Mesothelial cell of epicardium (in vitro differentiated cells): Measurements from ENCODE around the gene AMZ1. TPM values are rescaled to one million over a fixed set of nuclear protein-coding genes. Genes with fewer than 3 reads are reported as not detected.

Experiments
- DNase-seq, 2 experiments: peaks; one replicate each; pipeline ENCODE4 v3.0.0; 2021; ENCODE audit warnings: low spot score in 2 of 2; ENCODE audit not compliant: unreplicated experiment in 2 of 2
- H3K27ac Mint-ChIP-seq: 2 replicates; pipeline ENCODE4 v1.8.0; 2021; ENCODE audit warnings: mixed read lengths
- H3K27me3 Mint-ChIP-seq: 2 replicates; pipeline ENCODE4 v1.8.0; 2021; ENCODE audit warnings: low read depth, mixed read lengths
- H3K36me3 Mint-ChIP-seq: 2 replicates; pipeline ENCODE4 v1.8.0; 2021; ENCODE audit warnings: mixed read lengths
- H3K4me1 Mint-ChIP-seq: 2 replicates; pipeline ENCODE4 v1.8.0; 2021; ENCODE audit warnings: mixed read lengths
- H3K4me3 Mint-ChIP-seq: 2 replicates; pipeline ENCODE4 v1.8.0; 2021; ENCODE audit warnings: mild to moderate bottlenecking, moderate library complexity, mixed read lengths
- H3K9me3 Mint-ChIP-seq: 2 replicates; pipeline ENCODE4 v1.8.0; 2021; ENCODE audit warnings: mixed read lengths
- CTCF ChIP-seq: fragments of 200-600 bp; sonication (generic); IDR thresholded peaks from one replicate; pipeline ENCODE4 v1.5.0; 2021; ENCODE audit warnings: antibody characterized with exemption; ENCODE audit not compliant: unreplicated experiment
- total RNA-seq: library from RNA; stranded (reverse); gene quantifications from 3 replicates; pipeline ENCODE4 v1.2.1, GENCODE V29; 2021

Gene AMZ1
- total RNA-seq, 1 donor from 2014 or later: 0.13 TPM

DNA sequence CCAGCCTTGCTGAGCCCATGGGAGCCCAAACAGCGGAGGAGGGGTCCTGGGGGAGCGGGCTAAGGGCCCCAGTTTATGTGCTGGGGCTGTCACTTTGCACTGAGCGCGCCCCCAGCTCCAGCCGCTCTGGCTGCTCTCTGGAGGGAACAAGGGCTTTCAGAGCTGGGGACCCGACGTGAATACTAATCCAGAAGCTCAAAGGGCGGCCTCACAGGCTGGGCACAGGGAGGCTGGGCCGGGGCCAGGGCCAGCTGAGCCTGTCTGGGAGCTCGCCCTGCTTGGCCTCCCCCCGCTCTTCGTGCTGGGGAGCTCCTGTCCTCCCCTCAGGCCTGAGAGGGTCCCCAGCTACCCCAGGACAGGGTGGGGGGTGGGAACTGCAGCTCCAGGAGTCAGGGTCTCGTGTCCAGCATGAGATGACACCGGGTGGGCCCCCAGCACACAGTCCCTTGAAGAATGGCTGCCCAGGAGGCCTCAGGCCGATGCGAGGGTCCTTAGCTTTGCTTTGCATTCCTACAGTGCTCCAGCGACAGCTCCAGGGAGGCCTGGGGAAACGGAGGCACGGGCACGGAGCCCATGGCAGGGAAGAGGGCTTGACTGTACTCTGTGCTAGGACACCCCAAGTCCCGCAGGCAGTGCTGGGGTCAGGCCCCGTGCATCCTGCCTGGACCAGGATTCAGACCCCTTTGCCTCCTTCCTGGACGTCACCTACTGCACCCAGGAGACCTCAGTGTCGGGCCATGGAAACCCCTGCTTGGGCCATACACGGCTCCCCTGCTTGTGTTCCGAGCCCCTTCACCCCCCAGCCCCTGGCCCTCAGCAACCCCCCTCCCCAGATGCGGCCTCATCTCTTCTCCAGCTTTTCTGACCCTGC is 5.8 kb upstream of the AMZ1 start:
- no peaks in the 10 kb centered on the region for H3K9me3 Mint-ChIP-seq
- H3K4me3 Mint-ChIP-seq: no peak overlapping the region
- H3K27ac Mint-ChIP-seq: no peak overlapping the region
- no peaks in the 10 kb centered on the region for H3K4me1 Mint-ChIP-seq
- no peaks in the 10 kb centered on the region for H3K36me3 Mint-ChIP-seq
- peaks cover 20% of the 10 kb centered on the region for H3K27me3 Mint-ChIP-seq
- DNase-seq: no peak
- TF ChIP-seq CTCF: no peak

- Mint-ChIP-seq H3K4me1 (peaks cover 7% of the 10 kb centered on the region), H3K36me3 (no peaks in the 10 kb centered on the region), H3K27ac (no peak overlapping the region), H3K9me3 (no peaks in the 10 kb centered on the region), H3K4me3 (no peak overlapping the region), H3K27me3 (peaks cover 39% of the 10 kb centered on the region)
- TF ChIP-seq CTCF: no peak
- DNase-seq: no peak
Measured at GRCh38 chr7:2684501-2684900, 3.5 kb upstream of the AMZ1 start.

DNA sequence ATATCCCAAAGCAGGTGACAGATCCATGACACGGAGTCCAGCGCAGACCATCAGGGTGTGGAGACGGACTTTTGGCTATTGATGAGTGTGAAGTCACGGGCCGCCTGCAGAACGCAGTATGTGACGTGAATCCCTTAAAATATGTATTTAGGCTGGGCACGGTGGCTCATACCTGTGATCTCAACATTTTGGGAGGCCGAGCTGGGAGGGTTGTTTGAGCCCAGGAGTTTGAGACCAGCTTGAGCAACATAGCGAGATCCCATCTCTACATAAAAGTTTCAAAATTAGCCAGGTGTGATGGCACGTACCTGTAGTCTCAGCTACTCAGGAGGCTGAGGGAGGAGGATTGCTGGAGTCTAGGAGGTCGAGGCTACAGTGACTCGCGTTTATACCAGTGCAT is 1.9 kb upstream of the AMZ1 start:
- DNase-seq: no peak
- H3K27ac Mint-ChIP-seq: no peak overlapping the region
- H3K27me3 Mint-ChIP-seq: peaks cover 55% of the 10 kb centered on the region
- no peak overlapping the region for H3K4me3 Mint-ChIP-seq
- H3K9me3 Mint-ChIP-seq: no peaks in the 10 kb centered on the region
- peaks cover 7% of the 10 kb centered on the region for H3K4me1 Mint-ChIP-seq
- no peaks in the 10 kb centered on the region for H3K36me3 Mint-ChIP-seq
- TF ChIP-seq CTCF: no peak

DNA sequence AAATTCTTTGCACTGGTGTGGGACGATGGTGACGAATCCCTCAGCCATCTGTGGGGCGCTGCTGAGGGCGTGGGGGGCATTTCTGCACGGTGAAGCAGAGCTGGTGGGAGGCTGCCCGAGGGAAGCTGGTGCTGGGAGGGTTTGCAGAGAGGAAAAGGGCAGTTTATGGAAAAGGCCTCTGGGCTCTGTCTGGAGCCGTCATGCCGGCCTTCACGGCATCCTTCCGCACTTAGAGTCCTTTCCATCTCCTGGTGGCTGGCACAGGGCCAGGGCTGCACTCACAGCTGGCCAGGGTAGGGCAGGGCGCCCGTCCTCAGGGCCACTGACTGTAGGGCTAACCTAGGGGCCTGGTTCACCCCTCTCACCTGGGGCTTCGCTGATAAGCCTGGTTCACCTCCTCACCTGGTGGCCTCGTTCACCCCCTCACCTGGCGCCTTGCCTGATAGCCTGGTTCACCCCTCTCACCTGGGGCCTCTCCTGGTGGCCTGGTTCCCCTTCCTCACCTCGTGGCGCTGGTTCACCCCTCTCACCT is 598 bp upstream of the AMZ1 start:
- no peak overlapping the region for H3K27ac Mint-ChIP-seq
- no peak for TF ChIP-seq CTCF
- H3K9me3 Mint-ChIP-seq: no peaks in the 10 kb centered on the region
- H3K27me3 Mint-ChIP-seq: peaks cover 60% of the 10 kb centered on the region
- no peak for DNase-seq
- peaks cover 7% of the 10 kb centered on the region for H3K4me1 Mint-ChIP-seq
- H3K4me3 Mint-ChIP-seq: peak overlapping the region; percentile 26
- no peaks in the 10 kb centered on the region for H3K36me3 Mint-ChIP-seq

- peak overlapping the region; percentile 39 for H3K4me3 Mint-ChIP-seq
- H3K4me1 Mint-ChIP-seq: peaks cover 7% of the 10 kb centered on the region
- H3K36me3 Mint-ChIP-seq: no peaks in the 10 kb centered on the region
- H3K27ac Mint-ChIP-seq: no peak overlapping the region
- TF ChIP-seq CTCF: no peak
- peaks cover 57% of the 10 kb centered on the region for H3K27me3 Mint-ChIP-seq
- DNase-seq: no peak
- no peaks in the 10 kb centered on the region for H3K9me3 Mint-ChIP-seq
Measured at GRCh38 chr7:2688409-2689342, 674 bp downstream of the AMZ1 start.
